ENCODE data around the gene CYB5R3.
A peak's percentile ranks its signal among the peaks of the same experiment; 100 is the strongest.
"Not testable (repeated sequence)": the region's sequence is repeated elsewhere in the genome, so short reads cannot be mapped to it uniquely, and the experiment has no call there.

Gene CYB5R3

GRCh38 chr22:42622061-42622710 lies 27.0 kb downstream of the CYB5R3 start:
- DNase-seq: no peak

GRCh38 chr22:42621505-42622002 lies 27.6 kb downstream of the CYB5R3 start:
- DNase-seq: peak; percentile 75

- no peak for DNase-seq
Measured at GRCh38 chr22:42620084-42620483, 29.1 kb downstream of the CYB5R3 start.

GRCh38 chr22:42619261-42620063 lies 29.7 kb downstream of the CYB5R3 start:
- no peak for DNase-seq

DNA sequence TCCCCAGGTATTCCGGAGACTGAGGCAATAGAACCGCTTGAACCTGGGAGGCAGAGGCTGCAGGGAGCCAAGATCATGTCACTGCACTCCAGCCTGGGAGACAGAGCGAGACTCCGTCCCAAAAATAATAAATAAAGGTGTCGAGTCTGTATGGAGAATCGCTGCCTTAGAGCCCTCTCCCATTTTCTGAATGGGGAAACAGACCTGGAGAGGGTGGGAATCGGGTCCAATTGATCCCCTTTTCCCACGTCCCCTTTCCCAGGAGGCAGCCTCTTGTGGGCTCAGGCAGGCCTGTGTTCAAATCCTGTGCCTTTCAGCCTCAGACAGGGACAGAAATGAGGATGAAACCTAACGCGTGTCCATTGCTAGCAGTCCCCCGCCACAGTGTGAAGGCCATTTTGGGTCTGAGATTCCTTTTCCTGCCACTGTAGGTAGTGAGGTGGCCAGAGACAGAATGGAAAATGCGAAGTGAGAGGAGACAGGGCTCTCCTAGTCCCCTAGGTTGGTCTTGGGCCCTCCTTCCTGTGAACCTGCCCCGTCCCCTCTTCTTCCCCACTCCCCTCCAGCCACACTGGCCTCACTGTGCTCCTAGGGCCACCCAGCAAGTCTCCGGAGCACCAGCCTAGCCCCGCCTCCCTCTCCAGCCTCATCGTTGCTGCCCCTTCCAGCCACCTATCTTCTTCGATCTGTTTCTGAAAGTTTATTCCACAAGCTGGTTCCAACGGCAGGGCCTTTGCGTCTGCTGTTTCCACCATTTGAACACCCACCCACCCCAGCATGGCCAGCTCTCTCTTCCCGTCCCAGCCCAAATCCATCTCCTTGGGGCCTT lies 31.8 kb downstream of the CYB5R3 start:
- no peak for DNase-seq

GRCh38 chr22:42615860-42616175 lies 33.4 kb downstream of the CYB5R3 start:
- not testable (repeated sequence) for DNase-seq

GRCh38 chr22:42615092-42615859 lies 33.9 kb downstream of the CYB5R3 start:
- DNase-seq: peak; percentile 97

- peak; percentile 99 for DNase-seq
Measured at GRCh38 chr22:42614312-42615091, 34.7 kb downstream of the CYB5R3 start, which contains the start of gene POLDIP3. Gene POLDIP3 (minus strand): TSS chr22:42614883. CDS start chr22:42614857, 26 bp downstream.

- DNase-seq: no peak
Measured at GRCh38 chr22:42613872-42614301, 35.3 kb downstream of the CYB5R3 start.

DNA sequence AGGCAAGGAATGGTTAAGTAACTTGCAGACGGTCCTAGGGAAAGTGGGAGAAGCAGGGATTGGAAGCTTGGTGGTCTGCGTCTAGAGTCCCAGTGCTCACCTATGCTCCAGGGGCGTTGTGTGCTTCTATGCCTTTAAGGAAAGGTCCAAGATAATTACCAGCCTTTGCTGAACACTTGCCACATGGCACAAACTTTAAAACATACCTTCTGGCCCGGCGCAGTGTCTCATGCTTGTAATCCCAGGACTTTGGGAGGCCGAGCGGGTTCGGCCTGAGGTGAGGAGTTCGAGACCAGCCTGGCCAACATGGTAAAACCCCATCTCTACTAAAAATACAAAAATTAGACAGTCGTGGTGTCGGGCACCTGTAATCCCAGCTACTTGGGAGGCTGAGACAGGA lies 36.9 kb downstream of the CYB5R3 start:
- no peak for DNase-seq

GRCh38 chr22:42611051-42611450 lies 38.1 kb downstream of the CYB5R3 start:
- no peak for DNase-seq

GRCh38 chr22:42610186-42610585 lies 39.0 kb downstream of the CYB5R3 start:
- DNase-seq: no peak

GRCh38 chr22:42608823-42609361 lies 40.3 kb downstream of the CYB5R3 start:
- DNase-seq: no peak

- DNase-seq: no peak
Measured at GRCh38 chr22:42608136-42608822, 40.9 kb downstream of the CYB5R3 start.

DNA sequence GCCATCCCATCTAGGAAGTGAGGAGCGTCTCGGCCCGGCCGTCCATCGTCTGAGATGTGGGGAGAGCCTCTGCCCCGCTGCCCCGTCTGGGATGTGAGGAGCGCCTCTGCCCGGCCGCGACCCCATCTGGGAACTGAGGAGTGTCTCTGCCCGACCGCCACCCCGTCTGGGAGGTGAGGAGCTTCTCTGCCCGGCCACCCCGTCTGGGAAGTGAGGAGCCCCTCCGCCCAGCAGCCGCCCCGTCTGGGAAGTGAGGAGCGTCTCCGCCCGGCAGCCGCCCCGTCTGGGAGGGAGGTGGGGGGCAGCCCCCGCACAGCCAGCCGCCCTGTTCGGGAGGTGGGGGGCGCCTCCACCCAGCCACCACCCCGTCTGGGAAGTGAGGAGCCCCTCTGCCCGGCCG lies 41.6 kb downstream of the CYB5R3 start:
- not testable (repeated sequence) for DNase-seq

GRCh38 chr22:42604403-42604802 lies 44.8 kb downstream of the CYB5R3 start:
- DNase-seq: no peak

GRCh38 chr22:42603427-42603826 lies 45.8 kb downstream of the CYB5R3 start:
- DNase-seq: no peak

- no peak for DNase-seq
Measured at GRCh38 chr22:42602470-42602869, 46.7 kb downstream of the CYB5R3 start.

DNA sequence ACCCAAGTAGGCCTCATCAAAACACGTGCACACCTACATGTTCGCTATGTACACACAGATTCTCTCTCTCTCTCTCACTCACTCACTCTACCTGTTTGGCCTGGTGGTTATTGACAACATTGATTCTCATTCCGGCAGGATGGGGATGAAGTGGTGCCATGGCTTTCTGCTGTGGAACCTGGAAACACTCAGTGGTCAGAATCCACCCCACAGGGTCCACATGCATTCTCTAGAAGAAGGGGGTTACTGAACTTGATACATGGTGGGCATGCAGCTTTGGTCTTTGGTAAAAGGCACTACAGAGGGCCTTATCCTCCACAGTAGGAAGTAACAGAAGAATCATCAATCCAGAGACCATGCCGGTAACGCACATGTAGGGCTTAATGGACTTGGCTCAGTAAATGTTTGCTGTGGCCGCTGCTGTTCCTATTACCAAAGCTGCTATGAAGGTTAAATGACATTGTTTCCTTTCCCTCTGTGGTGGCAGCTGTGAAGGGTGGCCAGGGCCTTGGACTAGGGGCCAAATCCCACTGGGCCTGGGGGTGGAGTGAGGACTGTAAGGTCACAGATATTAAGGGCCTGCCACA lies 47.2 kb downstream of the CYB5R3 start:
- no peak for DNase-seq

DNA sequence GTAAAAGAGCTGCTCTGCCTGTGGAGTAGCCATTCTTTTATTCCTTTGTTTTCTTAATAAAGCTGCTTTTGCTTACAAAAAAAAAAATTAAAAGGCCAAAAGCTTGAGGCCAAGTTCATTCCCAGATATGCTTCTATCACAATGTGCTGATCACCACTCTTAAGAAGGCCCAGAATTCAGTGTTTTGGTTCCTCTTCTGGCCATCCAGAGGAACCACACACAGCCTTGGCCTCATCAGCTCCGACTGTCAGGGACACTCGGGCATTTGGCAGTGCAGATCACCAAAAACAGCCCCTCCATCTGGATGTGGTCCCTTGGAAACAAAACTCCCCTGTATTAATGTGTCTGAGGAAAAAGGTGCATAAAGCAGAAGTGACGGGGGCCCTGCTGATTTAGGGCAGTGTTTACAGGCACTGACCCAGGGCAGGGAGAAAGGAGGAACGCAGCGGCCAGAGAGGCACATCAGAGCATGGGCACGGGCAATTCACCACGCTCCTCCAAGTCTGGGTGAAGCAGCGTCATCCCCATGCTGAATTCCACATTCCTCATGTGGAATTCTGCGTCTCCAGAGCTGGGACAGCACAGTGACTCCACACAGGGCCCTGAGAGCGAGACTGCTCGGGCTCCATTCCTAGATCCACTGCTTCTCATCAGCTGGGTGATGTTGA lies 52.2 kb downstream of the CYB5R3 start:
- no peak for DNase-seq
